SIG-M5 treated with dmso at 0.1 percent for 504 hours (cell line): ENCODE results near the gene DYNLT2.

Experiments
- DNase-seq: peaks from one replicate; lab custom pipeline; 2025; ENCODE audit not compliant: unreplicated experiment; lab: John Stamatoyannopoulos, UW

DYNLT2 gene

DNA sequence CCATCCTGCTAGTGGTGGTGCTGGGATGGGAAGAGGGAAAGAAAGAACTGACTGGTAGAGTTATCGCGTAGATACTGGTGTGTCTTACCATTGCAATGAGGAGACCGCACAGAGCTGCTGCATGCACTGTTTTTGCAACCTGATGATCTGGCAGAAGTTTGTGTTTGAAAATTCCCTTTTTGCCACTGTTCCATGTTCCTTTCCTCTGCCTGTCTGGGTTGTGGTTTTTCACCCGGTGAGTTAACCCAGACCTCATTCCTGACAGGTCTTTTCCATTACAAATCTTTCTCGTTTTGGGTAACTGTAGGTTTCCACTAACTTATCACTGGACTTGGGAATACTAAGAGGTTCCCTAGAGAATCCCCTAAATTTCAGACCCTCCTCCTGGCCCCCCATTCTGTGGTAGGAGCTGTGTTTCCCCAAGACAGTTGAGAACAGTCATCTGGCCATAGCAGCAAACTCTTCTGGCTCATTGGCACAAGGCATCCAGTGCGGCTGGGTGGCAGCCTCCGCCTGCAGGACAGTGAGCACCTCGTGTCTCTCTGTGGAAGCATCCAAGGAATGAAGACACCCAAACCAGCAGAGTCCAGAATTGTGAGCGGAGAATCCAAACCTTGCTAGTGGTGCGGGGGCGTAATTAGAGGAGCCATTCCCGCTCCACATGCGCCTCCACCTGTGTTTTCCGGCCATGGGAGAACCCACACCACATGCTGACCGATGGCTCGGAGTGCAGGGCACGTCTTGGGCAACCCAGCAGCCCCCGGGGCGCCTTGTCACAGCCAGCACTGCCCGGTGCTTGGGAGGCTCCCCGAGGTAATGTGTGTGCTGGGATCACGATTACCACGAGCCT, 32.8 kb upstream of the DYNLT2 start:
- DNase-seq = no peak

DNA sequence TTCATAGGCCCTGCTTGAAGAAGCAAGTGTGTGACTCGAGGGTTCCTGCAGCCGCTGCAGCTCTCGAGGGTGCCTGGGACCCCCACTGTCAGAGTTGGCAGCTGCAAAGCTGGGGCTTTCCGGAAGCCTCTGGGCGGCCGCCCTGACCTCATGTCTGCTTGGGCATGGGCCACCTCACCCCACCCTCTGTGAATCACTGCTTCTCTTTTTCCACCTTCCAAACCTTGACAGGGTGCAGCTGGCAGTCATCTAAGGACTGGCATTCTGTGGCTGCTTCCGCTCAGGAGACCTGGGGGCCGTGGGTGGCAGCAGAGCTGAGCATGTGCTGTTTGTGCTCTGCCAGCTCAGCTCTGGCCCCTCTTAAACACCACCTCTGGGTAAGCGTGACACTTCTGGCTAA, 32.0 kb upstream of the DYNLT2 start:
- DNase-seq = no peak

DNA sequence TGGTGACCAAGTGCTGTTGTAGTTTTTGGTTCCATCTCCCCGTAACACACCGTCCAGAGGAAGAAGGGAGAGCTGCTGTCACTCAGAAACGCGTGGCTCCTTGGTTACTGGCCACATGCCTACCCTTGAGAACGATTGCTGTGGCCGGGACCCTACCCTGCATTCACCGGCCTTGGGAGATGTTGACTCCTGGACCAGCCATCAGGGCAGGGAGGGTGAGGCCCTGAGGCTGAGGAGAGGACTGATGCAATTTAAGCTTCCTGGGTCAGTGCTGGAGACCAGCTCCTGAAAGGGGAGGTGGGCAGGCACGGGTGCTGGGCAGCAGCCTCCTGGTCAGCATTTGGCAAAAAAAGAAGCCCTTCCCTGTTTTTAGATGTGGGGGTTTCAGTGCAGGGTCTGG, 31.6 kb upstream of the DYNLT2 start:
- DNase-seq = no peak

DNA sequence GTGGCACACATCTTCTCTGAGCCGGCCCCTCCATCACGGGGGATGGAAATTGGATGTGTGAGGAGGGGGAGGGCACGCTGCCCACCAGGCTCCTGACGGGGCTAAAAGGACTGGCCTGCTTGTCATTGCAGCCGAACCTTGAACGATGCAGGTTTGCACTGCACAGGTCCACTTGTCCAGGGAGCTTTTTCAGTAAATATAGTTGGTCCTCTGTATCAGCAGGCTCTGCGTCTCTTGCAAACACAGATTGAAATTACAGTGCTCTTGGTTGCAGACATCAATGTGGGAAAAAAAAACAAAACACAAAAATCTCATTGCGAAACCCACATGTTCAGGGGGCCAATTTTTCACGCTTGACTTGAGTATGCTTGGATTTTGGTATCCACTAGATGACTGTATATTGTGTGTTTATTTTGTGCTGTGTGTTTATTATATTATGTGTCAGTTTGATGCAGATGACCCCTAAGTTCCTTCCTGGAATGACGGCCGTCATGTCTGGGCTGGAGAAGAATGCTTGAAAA, 29.3 kb upstream of the DYNLT2 start:
- DNase-seq = no peak

DNA sequence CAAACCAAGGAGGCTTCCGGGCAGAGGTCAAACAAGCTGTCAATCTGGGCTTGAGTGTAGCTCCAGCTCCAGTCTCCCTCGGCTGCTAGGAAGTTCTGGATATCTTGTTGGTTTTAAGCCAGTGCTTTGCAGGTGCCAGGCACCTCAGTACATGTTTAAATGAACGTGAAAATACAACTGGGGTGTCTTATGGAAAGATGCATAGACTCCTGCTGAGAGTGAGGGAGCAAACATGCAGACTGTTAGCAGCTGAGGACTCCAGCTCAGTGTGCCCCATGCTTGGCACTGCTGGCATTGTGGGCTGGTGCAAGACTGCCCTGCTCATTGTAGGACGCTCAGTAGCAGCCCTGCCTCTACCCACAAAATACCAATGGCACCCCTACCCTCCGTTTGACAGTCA, 28.5 kb upstream of the DYNLT2 start:
- DNase-seq = no peak

DNA sequence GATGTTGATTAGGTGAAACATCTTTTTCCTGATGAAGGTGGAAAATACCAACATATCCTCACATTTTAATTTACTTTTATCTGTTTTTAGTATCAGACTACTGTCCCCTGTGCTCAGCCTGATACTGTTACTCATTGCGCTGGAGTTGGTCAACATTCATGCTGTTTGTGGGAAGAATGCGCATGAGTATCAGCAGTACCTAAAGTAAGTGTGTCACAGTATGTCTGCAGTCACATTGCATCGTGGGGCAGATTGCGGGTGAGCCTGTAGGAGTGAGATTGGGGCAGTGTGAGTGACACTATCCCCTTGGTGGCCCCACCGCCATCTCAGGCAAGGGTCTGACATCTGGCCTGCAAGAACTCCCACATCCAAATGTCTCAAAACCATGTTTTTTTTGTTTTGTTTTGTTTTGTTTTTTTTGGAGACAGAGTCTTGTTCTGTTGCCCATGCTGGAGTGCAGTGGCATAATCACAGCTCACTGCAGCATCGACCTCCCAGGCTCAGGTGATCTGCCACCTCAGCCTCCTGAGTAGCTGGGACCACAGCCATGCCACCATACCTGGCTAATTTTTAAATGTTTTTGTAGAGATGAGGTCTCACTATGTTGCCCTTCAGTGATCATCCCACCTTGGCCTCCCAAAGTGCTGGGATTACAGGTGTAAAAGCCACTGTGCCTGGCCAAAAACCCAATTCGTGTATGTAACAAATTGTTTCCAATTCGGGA, 27.9 kb upstream of the DYNLT2 start:
- no peak for DNase-seq

DNA sequence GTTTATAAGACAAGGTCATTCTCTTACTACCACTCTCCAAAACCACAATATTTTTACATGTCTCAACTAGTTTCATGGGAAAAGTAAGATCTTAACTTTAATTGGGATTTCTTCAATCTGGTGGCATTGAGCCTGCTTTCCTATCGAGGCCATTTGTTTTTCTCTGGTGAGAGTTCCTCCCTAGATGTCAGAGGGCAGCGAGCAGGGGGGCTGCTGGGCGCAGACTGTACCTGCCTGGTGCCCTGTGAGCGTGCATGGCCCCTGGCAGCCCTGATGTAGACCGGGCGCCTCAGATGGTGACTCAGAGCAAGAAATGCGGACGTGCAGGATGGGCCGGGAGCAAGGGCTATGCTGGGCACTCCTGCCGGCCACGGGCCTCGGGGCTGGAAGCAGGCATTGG, 27.3 kb upstream of the DYNLT2 start:
- DNase-seq = no peak

DNA sequence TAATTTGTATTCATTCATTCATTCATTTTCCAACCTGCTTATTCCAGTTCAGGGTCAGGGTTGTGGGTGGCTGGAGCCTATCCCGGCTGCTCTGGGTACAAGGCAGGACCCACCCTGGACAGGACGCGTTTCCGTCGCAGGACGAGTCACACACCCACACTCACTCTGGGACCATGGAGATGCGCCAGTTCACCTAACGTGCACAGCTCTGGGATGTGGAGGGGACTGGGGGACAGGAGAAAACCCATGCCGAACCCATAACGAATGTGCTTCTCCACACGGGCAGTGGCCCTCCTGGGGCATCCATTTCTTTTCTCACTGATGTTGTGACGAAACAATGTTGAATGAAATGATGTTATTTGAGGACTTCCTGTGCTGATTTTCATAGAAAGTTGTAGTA, 26.5 kb upstream of the DYNLT2 start:
- DNase-seq = no peak

DNA sequence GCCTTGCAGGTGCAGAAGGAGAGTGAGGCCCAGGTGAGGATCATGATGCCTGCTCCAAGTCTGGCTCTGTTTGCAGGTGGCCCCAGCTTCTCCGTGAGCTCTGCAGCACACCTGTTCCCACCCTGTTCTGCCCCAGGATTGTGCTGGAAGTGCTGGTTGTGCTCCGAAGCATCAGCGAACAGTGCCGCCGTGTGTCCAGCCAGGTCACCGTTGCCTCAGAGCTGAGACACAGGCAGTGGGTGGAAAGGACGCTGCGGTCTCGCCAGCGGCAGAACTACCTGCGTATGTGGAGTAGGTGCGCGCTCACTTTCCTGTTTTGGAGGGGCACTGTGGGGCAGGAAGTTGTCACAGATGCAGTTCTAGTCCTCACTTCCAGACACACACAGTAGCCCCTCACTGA, 25.0 kb upstream of the DYNLT2 start:
- DNase-seq = no peak

DNA sequence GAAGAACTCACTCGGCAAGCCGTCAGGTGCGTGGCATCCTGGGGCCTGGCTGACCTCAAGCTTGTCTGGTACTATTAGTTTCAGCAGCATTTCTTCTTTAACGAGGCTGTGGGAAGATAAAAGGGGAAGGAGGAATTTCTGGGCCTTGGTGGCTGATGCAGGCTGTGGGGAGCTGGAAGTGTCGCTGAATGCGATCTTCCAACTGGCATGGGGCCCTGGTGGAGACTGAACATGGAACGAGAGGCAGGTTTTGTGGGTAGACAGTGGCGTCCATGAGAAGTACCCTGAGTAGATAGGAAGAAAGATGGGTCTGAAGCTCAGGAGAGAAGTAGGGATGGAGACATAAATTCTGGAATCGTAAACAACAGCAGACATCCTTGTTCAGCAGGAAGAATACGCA, 23.9 kb upstream of the DYNLT2 start:
- no peak for DNase-seq

DNA sequence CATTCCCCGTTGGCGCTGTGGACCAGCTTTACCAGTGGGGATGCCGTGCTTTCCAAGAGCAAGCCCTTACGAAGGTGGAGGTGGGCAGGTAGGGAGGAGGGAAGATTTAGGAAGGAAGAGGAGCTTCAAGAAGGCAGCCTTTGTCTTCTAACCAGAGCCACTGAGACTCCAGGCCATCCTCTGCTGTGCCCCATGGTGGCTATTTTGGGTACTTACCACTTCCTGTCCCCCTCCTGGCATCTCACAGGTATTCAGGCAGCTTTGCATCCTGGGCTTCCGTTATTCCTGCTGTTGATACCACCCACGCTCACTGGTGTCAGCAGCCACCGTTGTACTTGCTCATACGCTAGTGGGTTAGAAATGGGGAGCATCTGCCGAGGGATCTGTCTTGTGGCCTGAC, 23.0 kb upstream of the DYNLT2 start:
- DNase-seq = no peak

DNA sequence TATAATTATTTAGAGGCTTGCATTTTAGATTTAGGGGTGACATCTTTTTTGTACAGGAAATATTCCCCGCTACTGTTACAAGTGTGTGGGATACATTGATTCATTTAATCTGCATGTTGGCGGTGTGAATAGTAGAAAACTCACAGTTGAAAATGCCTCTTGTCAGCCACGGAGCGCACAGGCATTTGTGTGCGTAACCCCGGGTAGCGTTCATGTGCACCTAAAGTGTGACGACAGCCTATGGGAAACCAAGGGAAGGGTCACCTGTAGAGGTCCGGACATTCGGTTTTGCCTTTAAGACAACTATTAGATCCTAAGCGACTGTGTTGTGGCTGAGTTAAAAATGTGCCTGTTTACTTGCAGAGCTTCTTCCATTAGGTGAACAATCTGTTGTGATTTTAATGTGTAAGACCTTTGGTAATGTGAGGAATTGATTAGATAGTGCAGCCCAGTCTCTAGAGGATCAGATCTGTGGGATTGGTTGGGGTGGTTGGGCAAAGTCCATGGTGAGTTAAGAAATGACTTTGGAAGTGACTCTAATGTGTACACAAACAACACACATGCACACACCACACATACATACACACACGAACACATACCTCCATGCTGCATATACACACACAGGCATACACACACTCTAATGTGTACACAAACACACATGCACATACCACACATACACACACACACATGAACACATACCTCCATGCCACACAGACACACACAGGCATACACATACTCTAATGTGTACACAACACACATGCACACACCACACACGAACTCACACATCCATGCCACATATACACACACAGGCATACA, 15.8 kb upstream of the DYNLT2 start:
- no peak for DNase-seq

DNA sequence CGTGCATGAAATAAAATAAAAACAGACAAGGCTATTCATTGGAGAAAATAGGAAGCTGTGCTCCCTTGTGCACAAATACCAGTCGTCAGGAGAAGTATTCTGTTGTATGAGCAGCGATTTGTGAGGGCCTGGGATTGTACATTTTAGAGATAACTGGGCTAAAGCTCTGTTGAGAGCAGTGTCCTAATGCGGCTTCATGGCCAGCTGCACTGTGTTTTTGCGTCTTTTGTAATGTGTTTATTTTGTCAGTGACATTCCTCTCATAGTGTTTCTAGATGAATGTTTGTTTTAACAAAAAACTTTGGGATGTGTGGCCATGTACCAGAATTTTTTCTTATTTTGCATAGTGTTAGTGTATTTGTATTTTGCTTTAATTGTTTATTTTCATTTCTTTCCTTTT, 14.9 kb upstream of the DYNLT2 start:
- no peak for DNase-seq

DNA sequence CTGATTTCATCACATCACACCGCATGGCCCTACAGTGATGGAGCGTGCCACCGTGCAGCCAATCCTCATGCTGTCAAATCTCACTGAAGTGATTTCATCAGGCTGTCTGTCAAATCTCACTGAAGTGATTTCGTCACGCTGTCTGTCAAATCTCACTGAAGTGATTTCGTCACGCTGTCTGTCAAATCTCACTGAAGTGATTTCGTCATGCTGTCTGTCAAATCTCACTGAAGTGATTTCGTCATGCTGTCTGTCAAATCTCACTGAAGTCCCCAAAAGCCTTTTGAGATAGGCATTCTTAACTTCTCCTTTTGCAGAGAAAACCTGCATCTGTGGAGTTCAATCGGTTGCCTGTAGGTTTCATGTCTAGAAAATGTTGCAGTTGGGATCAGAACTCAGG, 14.4 kb upstream of the DYNLT2 start:
- DNase-seq = peak; percentile 41

DNA sequence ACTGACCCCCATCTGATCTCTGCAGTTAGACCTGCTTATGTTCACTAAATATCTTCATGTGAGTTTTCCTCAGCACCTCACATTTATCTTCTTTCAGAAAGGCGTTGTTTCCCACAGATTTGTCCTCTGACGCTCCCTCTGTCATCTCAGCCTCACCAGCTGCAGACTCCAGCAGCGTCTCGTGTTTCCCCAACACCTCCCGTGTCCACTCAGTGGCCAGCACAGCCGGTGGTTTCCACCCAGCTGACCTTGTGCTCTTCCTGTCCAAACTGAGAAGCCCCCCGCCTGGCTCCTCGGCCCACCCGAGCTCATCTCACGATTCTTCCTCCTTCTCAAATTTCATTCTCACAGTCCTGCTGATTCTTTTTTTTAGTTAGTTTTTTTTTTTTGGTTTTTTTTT, 12.5 kb upstream of the DYNLT2 start:
- DNase-seq = no peak

DNA sequence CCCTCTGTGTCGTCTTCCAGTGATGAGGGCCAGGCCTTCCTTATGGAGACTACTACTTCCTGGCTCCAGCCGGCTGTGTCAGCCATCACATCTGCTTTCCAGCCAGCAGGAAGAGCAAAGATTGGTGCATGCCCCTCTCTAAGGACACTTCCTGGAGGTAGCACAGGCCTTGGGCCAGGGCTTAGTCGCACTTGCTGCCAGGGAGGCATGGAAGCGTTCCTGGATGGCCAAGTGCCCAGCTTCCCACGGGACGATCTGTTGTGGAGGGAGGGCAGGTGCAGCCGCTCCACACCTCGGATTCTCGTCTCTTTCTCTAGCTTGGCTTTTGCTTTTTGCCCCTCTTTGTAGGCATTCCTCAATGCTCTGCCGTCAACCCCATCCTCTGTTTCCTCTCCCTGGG, 11.9 kb upstream of the DYNLT2 start:
- no peak for DNase-seq

DNA sequence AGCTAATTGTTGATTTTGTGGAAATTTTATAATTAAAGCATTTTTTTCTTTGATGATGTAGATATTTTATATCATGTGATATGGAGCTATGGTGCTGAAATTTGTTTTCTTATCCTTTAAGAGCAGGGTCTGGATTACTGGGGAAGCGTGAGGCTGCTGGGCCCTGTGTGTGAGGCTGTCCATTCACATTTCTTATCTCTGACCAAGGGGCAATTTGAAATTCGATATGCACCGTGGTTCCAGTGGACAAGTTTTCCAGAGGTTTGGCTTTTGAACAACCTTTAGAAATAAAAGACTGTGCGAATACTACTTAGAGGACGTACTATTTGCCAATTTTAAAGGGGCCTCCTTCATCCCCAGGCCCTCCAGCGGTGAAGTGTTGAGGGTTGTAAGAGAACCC, 3.8 kb upstream of the DYNLT2 start:
- no peak for DNase-seq

DNA sequence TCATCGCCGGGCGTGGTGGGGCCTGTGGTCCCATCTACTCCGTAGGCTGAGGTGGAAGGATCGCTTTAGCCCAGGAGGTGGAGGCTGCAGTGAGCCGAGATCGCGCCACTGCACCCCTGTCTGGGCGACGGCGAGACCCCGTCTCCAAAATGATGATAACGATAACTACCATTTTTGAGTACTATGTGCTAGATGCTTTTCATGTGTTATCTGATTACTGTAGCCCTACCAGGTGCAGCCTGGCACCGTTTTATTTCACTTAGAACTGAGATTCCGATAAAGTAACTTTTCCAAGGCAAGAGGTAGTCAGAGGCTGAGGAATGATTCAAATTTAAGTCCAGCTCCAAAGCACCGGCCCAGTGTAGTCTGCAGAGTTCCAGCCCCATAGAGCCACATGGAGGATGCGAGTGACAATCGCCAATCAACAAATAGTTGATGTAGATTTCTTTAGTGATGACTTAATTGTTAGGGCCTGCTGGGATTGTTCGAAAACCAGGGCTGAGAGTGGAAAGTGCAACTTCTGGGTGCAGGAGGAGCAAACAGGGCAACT, 777 bp upstream of the DYNLT2 start:
- DNase-seq = no peak

DNA sequence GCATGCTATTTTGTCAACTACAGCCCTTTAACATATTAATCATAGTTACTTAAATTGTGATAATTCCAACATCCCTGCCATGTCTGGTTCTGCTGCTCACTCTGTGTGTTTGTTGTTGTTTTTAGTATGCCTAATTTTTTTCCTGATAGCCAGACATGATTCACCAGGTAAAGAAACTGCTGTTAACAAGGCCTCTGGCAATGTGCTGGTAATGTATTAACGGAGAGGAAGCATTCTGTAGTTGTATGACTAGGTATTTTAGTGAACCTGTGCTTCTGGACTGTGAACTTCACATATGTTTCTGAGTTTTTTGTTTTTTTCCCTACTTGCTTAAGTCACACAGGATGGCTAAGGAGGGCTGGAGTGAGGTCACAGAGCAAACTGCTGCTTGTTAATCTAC, 4.8 kb downstream of the DYNLT2 start:
- DNase-seq = no peak

DNA sequence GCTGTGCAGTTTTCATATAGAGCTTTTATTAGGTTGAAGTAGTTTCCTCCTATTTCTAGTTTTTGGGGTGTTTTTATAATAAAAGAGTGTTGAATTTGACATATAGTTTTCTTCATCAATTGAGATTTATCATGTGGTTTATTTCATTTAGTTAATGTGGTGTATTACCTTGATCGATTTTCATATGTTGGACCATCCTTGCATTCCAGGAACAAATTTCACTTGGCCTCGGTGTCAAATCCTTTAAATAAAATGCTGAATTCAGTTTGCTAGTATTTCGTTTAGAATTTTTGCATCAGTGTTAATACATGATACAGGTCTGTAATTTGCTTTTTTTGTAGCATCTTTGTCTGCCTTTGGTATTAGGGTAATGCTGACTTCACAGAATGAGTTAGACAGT, 6.0 kb downstream of the DYNLT2 start:
- no peak for DNase-seq

DNA sequence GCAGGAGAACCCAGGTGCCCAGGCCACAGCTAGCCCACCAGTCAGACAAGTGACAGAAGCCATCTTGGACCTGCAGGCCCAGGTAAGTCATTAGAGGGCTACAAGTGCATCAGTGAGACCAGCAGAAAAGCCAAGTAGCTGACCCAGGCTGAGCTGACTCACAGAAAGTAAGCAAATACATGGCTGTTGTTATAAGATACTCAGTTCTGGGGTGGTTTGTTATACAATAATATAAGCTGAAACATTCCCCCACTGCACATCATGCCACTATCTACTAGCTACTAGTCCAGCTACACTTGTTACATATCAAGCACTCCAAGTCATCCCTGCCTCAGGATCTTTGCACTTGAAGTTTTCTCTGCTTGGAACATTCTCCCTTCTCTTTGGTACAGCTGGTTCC, 10.0 kb downstream of the DYNLT2 start:
- DNase-seq = no peak
